Esophagus squamous epithelium (tissue), 4 donors: ENCODE results near the gene CD44.

Source experiments
- CTCF ChIP-seq, 6 experiments: fragments of 450-650 bp in 4 of 6; fragments of 200-600 bp in 2 of 6; sonication (generic) in 2 of 6; IDR thresholded peaks; one replicate each; pipeline ENCODE4 v1.5.1; 2016 to 2019; ENCODE audit warnings: antibody characterized with exemption in 6 of 6, mild to moderate bottlenecking in 4 of 6, moderate library complexity in 4 of 6
- POLR2A ChIP-seq, 4 donors: fragments of 450-650 bp; IDR thresholded peaks; one replicate each; pipeline ENCODE4 v1.6.1; 2017; ENCODE audit warnings: antibody characterized with exemption in 4 of 4, mild to moderate bottlenecking in 4 of 4, moderate library complexity in 3 of 4

- TF ChIP-seq CTCF (IDR thresholded peaks at IDR 0.05) (no peak), POLR2A (IDR thresholded peaks at IDR 0.05) (no peak)
These were observed 20.1 kb upstream of the CD44 start for GRCh38 chr11:35118906-35119305.
